ENCODE measurements around the gene PLEKHA6.

PLEKHA6 gene

GRCh38 chr1:204383163-204383904, 23.6 kb upstream of the PLEKHA6 start:
- H3K4me3 ChIP-seq (ENCODE audit: low read depth, low read length), result no peak overlapping the region

DNA sequence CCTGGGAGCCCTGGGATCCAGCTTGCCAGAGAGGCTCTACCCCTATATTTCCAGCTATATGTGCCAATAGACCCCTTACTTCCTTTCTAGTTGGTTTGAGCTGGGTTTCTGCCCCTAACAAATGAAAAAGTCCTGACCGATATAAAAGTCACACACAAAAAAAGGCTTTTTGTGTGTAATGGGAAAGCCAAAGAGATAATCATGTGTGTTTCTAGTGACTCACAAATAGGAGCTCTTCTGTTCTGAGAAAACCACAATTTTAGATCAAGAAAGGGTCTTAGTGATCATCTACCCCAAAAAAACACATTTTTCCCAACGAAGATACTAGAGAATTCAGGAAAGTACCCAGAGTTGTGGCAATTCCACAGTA, 23.0 kb upstream of the PLEKHA6 start:
- H3K4me3 ChIP-seq (ENCODE audit: low read depth, low read length), result no peak overlapping the region

GRCh38 chr1:204380293-204380831, 20.6 kb upstream of the PLEKHA6 start:
- no peak overlapping the region for H3K4me3 ChIP-seq (ENCODE audit: low read depth, low read length)

DNA sequence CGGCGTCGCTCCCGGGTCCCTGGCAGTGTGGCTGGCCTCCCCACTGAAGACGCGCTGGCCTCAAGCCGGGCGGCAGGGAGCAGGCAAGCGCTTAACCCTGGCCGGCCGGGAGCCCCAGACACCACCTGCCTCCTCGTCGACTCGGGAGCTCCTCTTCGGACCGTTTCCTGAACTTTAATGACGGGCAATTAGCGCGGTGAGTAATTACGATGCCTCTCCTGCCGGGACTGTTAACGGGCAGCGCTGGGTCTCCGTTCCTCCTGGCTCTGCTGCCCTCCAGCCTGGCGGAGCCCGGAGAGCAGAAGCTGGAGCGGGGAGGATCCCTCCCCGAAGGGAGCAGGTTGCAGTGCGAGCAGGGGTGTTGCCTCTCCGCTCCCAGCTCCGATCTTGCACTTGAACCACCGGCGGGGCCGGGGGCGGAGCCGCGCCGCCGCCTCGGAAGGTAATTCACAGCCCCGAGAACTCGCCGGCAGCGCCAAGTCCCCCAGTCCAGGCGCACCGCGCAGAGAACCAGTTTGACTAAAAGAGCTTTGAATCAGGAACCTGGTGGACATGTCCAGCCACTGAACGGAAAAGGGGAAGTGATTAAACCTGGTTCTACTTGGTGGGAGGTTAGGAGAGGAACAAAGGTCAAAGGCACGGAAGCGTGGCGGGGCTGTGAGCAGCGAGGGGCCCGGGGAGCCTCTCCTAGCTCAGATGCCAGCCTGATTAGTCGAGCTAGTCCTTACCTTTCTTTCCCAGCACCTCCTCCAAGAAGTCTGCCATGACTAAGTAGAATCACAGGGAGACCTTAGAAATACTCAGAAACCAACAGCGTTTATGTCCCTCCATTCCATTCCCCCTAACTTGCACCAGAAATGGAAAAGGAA, 18.3 kb upstream of the PLEKHA6 start:
- H3K4me3 ChIP-seq (ENCODE audit: low read depth, low read length), result peak overlapping the region; percentile 57

DNA sequence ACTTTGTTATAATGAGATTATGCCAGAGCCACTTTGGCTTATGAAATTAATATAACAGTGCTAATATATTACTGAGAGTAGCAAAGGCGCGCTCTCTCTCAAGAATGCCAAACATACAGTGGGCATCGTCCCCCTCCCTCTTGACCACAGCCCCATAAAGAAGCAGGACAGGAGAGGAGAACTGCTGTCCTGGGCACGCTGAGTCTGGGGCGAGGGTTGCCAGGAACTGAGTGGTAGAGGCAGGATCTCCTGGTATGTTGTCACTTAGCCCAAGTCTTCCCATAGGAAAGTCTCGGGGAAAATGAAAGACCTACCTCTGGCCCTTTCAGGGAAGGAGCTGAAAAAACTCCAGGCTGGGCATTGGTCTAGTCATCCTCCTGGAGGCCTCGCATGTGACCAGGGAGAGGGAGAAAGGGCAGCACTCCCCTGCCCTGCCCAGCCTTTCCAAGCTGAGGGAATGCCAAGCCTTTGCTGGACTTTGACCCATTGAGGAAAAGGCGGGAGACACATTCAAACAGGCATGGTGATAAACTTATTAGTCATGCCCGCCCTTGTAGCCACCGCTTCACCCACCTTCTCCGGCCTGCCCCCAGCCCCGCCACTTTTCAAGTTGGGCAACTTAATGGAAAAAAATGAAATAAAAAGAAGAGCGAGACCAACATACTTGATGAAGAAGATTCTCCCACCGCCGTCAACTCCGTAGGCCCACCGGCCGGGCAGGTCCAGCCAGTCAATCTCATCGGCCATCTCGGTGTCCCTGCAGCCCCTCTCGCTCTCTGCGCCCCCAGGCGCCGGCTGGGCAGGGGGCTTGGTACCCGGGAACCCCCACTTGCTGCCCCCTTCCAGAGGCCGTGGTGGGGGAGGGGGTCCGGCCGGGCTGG, 17.4 kb upstream of the PLEKHA6 start:
- peak overlapping the region; percentile 57 for H3K4me3 ChIP-seq (ENCODE audit: low read depth, low read length)

DNA sequence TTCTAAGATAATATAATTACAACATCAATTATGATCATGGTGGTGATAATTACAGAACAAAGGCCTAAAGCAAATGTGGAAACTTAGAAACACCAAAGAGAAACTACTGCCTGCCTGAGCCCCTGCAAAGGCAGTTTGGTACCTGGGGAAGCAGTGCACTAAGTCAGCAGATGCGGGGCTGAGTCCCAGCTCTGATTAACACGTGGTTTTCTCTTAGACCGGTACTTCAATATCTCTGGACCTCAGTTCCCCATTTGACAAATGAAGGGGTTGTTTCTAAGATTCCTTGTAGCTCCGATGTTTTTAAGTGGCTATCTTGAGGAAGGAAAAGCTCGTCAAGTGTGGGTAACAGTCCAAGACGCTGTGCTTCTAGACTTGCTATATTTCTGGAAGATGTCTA, 16.7 kb upstream of the PLEKHA6 start:
- no peak overlapping the region for H3K4me3 ChIP-seq (ENCODE audit: low read depth, low read length)

DNA sequence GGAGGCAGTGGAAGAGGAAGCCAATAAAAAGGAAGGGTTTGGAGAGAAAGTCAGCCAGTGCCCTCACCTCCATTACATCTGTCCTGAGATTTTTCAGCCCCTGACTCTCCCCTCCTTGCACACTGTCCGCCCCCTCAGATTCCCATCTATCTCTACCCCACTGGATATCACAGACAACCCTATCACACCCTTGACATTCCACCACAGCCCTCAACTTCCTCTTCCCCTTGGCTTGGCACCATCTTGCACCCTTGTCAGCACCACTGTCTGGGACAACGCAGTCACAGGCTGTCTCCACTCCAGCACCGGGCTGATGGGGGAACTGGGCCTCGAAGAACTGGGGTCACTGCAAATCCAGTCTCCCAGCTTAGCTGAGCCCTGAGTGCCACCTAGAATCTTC, 14.2 kb upstream of the PLEKHA6 start:
- H3K4me3 ChIP-seq (ENCODE audit: low read depth, low read length), result no peak overlapping the region

DNA sequence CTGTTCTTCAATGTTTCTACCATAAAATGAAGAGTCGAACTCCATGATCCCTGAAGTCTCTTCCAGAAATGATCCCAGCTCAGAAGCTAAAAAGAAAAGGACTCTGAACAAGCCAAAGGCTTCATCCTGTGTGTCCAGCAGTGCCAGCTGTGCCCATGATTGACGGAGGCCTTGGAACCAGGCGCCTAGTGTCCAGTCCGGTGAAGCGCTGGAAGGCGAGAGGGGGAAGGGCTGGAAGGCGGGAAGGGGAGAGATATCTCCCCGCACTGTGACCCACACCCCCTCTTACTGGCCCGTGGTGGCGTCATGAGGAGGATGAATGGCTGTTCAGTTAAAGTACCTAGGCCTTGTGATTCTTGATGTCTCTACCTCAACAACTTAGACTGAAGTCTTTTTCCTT, 10.4 kb upstream of the PLEKHA6 start:
- no peak overlapping the region for H3K4me3 ChIP-seq (ENCODE audit: low read depth, low read length)

DNA sequence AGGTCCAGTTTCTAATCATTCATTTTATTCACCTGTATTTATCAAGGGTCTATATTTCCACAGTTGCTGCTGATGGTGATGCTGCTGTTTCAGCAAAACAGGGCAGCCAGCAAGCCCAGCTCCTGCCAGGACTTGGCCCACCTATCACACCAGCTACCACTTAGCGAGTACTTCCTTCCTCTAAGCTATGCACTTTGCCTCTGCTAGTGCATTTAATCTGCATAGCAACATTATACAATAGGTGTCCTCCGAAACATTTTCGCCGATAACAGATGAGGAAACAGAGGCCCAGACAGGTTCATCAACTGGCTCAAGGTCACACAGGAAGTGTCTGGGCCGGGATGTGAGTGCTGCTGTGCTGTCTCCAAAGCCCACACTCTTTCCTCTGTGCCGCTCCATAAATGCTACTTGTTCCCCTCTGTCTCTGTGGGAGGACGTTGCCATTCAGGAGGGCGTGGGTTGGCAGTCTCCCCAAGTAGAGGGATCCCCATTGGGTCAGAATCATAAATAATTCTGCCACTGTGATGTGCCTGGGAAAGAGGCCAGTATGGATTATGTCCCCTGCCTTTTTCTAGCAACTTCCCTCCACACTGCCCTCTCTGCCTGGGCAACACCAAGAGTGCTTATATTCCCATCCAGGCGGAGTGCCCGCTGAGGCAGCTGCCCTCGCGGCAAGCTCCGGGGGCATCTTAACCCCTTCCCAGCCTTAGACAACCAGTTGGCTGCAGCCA, 9.4 kb upstream of the PLEKHA6 start:
- no peak overlapping the region for H3K4me3 ChIP-seq (ENCODE audit: low read depth, low read length)

- no peak overlapping the region for H3K4me3 ChIP-seq (ENCODE audit: low read depth, low read length)
These were observed 8.2 kb upstream of the PLEKHA6 start for GRCh38 chr1:204367956-204368355.

DNA sequence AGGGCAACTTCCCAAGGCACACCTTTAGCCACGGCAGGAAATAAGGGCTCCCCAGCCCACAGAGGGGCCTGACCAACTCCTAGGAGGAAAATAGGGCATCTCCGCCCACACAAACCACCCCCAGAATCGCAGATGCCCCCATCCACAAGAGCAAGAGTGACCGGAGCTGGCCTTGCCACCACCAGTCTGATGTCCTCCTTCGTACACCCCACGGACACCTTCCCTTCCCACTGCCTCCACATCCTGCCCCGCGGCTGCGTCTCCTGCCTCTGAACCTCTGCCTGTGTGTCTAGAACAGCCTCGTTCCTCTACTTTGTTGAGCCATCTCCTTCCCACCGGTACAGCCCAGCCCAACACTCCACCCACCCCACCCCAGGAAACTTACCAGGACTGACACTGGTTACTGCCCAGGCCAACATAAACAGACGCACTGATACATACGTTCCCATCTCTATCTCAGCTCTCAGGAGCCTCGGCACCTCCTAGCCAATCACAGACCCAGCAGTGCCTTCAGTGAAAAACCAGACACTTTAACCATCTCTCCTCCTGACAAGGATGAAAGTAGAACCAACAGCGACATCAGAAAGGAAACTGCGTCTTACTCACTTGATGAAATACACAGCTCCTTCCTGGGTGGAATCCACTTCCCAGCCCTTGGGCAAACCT, 7.6 kb upstream of the PLEKHA6 start:
- H3K4me3 ChIP-seq (ENCODE audit: low read depth, low read length), result no peak overlapping the region

GRCh38 chr1:204366759-204367158, 7.0 kb upstream of the PLEKHA6 start:
- no peak overlapping the region for H3K4me3 ChIP-seq (ENCODE audit: low read depth, low read length)

DNA sequence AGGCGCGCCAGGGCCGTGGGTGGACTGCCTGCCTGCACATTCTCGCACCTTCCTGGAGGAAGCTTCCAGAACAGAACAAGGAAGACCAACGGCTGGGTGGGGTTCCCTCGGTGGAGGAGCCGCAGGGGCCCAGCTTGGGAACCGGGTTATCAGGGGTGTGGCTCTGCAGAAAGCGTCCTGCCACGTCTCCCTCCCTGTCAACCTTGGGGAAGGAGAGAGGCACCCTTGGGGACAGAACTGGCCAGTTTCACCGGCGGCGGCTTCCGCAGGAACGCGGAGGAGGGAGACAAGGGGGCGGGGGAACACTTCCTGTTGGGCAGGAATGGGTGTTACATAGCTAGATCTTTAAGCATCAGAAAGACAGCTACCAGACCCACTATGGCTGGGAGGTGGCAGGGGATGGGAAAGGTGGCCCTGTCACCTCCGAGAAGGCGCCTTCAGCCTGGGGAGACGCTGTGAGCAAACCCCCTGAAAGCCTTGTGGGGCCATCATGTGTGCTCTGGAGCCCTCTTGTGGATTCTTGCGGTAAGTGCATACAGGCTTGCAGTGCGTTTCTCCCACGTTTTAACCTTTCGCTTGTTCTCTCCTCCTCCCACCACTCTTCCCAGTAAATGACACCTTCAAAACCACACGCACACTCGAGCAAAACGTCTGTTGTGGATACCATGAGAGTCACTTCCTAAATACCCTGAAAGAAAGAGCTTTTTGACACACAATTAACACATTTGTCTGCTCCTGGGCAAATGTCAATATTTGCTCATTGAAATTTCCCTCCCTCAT, 3.8 kb upstream of the PLEKHA6 start:
- H3K4me3 ChIP-seq (ENCODE audit: low read depth, low read length), result no peak overlapping the region

GRCh38 chr1:204362984-204363334, 3.2 kb upstream of the PLEKHA6 start:
- H3K4me3 ChIP-seq (ENCODE audit: low read depth, low read length), result no peak overlapping the region

DNA sequence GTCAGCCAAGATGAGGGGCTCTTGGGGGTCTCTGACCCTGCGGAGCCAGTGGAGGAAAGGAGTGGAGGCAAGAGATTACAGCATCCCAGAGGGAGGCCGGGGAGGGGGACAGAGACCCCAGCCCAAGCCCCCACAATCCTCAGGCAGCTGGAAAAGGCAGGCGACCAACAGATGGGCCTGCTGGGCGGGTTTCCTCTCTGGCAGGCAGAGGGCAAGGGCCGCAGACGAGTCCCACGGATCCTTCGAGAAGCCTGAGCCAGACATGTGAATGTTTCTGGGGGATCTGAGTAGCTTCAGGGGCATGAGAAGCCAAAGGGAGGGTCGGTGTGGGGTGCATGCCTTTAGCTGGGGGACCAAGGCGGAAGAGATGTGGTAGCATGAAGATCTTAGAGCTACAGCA, 2.1 kb upstream of the PLEKHA6 start:
- H3K4me3 ChIP-seq (ENCODE audit: low read depth, low read length), result no peak overlapping the region

DNA sequence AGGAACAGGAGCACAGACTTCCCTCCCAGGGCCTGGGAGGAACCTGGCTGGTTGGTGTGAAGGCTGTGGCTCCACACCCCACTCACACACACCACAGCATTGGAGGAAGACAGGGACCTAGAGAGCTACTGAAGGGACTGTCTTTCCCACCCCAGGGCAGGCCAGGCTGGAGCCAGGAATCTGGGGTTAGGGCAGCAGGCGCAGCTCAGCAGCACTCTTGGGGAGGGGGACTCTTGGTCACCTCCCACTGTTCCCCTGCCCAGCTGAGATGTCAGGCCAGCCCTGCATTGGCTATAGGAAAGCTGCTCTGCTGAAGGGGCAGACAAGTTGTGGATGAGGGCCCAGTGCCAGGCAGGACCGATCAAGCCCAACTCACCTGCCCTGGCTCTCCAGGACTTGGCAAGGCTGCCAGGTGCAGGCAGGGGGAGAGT, 1.6 kb upstream of the PLEKHA6 start:
- H3K4me3 ChIP-seq (ENCODE audit: low read depth, low read length), result no peak overlapping the region

DNA sequence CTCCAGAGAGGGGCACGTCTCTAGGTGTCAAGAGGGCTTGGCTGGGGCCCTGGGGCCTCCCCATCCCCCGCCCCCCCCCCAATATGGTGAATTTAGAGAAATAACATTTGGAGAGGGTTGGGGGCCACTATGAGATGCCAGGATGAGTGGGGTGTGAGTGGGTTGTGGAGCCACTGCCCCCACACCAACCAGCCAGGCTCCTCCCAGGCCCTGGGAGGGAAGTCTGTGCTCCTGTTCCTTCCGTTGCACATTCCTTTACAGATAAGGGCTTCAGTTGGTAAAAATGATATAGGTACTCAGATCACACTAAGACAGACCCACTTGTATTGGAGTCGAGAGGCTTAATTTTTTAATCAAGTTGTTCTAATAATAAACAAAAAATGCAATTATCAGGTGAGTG, 585 bp upstream of the PLEKHA6 start:
- no peak overlapping the region for H3K4me3 ChIP-seq (ENCODE audit: low read depth, low read length)

DNA sequence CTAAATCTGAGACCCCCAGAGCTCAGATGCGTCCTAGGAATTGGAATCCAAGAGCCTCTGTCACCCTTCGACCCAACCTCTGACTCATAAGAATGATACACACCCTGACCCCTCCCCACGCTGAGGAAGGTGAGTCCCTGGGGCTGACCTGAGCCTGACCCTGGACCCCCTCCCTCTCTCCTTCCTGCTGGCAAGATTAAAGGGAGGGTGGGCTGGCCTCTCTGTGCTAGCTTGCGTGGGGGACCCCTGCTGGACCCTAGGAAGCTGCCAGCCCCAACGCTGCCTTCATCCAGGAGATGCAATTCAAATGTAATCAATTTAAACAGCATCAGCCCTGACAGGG, 627 bp downstream of the PLEKHA6 start:
- no peak overlapping the region for H3K4me3 ChIP-seq (ENCODE audit: low read depth, low read length)

GRCh38 chr1:204358605-204359004, 1.1 kb downstream of the PLEKHA6 start:
- no peak overlapping the region for H3K4me3 ChIP-seq (ENCODE audit: low read depth, low read length)
